Fibroblast of villous mesenchyme (primary cell): Measurements from ENCODE around the gene TBC1D5. TPM values are rescaled to one million over a fixed set of nuclear protein-coding genes. Genes with fewer than 3 reads are reported as not detected.

Experiments used
- DNase-seq: peaks from one replicate; pipeline ENCODE4 v3.0.0-alpha.2; 2010; ENCODE audit warnings: low read depth
- H3K4me3 ChIP-seq: 2 replicates; pipeline ENCODE4 v1.5.1; 2011; ENCODE audit warnings: low read depth, mild to moderate bottlenecking, low read length
- CTCF ChIP-seq: IDR thresholded peaks from 2 replicates; pipeline ENCODE4 v1.5.1; 2012; ENCODE audit warnings: low read depth, mild to moderate bottlenecking, low read length; ENCODE audit not compliant: insufficient read depth
- total RNA-seq: library from RNA; depleted of rRNA; stranded (reverse); fragments of >200 nt; gene quantifications from 2 replicates; pipeline ENCODE4 v1.2.3, GENCODE V29; 2012

Gene TBC1D5
- total RNA-seq, 1 donor = 107 TPM

- peak; percentile 61 for DNase-seq
- no peak overlapping the region for H3K4me3 ChIP-seq
- no peak for TF ChIP-seq CTCF
These were observed 369.8 kb downstream of the TBC1D5 start for GRCh38 chr3:17372362-17373210.

DNA sequence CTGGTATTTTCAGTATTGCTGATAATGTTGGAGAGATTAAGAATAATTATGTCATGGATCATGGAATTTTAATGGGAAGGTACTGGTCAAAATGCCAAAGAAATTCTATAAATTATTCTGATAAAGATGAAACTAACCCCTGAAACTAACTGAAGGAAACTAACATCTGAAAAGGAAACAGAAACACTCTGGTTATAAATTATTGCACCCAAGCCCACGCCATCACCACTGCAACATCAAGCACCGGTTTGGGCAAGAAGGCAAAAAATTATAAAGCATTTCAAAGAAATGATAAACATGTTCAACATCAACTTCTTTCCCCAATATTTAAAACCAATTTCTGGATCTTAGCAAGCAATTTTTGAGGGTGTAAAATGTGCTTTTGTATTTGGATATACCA is 372.5 kb downstream of the TBC1D5 start:
- no peak for DNase-seq
- TF ChIP-seq CTCF = no peak
- no peak overlapping the region for H3K4me3 ChIP-seq

DNA sequence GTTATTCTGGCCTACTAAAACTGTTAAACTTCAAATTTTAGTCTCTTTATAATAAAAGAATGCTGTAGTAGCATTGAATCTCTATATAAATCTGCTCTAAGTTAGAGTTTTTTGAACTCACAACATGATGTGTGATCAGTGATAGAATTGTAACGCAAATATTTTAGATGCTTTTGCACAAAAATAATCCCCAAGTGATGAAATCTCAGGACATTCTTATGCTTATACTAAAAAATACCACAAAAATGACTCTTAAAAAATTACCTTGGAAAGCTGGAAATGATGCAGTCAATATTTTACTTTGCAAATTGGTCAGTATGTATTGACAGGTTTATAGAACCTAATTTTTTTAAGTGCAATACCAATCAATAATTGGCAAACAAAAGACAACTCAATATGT is 375.3 kb downstream of the TBC1D5 start:
- H3K4me3 ChIP-seq = no peak overlapping the region
- peak; percentile 4 for DNase-seq
- TF ChIP-seq CTCF = no peak

DNA sequence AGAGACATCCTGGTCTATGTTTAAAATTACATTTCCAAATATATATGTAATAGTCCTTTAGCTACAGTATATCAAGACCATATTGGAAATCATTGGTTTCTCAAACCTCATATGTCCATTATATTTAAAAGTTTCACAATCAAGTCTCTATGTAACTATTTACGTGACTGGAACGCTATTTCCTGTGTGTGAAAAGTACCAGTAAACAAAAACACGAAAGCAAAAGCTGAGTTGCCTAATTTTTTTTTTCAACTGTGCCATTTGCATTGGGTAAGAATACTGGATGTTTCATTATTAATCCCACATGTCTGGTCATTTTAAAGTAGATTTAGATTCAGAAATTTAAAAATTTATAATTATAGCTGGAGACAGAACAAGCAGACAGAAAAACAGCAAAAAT is 381.4 kb downstream of the TBC1D5 start:
- DNase-seq = peak; percentile 86
- no peak overlapping the region for H3K4me3 ChIP-seq
- TF ChIP-seq CTCF = no peak

GRCh38 chr3:17359911-17360310 is 382.5 kb downstream of the TBC1D5 start:
- no peak for DNase-seq
- no peak overlapping the region for H3K4me3 ChIP-seq
- TF ChIP-seq CTCF = no peak

DNA sequence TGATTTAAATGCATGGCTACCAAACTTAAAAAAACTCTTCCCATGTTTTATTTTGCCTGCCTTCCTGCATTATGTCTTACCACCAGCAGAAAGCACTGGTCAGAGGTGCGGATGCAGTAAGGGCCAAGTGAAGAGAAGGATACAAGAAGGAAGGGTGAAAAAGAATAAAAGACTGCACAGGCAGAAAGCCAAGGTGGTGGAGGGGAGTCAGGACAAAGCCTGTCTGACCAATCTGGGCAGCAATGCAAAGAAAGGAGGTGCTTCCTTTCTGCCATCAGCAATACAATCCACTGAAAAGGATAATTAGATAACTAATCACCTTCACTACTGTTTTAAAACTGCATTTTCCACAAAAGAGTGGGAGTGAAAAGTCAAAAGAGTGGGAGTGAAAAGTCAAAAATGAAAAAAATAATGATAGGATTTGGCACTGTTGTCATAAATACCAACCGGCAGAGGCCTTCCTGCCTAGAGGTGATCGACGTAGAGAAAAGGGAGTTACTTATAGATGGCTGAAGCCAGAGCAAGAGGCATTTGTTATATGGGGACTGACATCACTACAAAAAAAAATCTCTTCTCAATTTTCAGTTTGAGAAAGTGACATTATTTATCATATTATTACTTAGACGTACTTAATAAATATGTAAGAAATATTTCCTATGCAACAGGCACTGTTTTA is 385.3 kb downstream of the TBC1D5 start:
- no peak for TF ChIP-seq CTCF
- H3K4me3 ChIP-seq = no peak overlapping the region
- no peak for DNase-seq
